LHCN-M2 (cell line): ENCODE results near the gene STRN3. TPM values are rescaled to one million over a fixed set of nuclear protein-coding genes. Genes with fewer than 3 reads are reported as not detected.
"Not testable (repeated sequence)": the region's sequence is repeated elsewhere in the genome, so short reads cannot be mapped to it uniquely, and the experiment has no call there.

Experiments
- DNase-seq: peaks from one replicate; pipeline ENCODE4 v3.0.0-alpha.2; 2012; ENCODE audit warnings: low read depth
- total RNA-seq: library from RNA; depleted of rRNA; stranded (reverse); fragments of >200 nt; gene quantifications from 2 replicates; pipeline ENCODE4 v1.2.3, GENCODE V29; 2014

The STRN3 gene
- total RNA-seq, 1 experiment from 2014 or later = 39.0 TPM

DNA sequence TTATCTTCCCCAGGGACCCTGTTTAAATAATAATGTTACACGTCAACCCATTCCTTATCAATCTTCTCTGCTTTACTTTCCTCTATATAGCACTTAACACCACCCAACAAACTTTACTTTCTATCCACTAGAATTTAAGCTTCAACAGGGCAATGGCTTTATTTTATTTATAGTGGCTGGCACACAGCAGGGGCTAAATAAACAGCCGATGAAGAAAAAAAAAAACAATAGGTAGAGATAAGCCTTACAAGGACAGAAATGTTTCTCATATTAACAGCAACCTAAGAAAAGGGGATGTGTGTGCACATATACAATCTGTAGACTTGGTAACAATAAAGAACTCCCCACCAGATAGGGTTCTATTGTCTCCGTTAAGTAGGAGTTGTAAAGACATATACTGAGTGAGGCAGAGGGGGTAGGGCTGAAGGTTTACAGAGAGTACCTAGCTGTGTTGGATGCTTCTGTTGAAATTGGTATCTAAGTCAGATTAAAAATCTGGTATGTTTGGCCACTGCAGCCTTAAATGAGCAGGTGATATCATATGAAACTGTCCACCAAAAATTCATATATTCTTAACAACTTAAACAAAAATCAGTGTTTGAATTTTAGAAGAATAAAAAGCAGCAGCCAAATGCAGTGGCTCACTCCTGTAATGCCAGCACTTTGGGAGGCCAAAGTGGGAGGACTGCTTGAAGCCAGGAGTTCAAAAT is 25.4 kb downstream of the STRN3 start:
- DNase-seq = no peak

DNA sequence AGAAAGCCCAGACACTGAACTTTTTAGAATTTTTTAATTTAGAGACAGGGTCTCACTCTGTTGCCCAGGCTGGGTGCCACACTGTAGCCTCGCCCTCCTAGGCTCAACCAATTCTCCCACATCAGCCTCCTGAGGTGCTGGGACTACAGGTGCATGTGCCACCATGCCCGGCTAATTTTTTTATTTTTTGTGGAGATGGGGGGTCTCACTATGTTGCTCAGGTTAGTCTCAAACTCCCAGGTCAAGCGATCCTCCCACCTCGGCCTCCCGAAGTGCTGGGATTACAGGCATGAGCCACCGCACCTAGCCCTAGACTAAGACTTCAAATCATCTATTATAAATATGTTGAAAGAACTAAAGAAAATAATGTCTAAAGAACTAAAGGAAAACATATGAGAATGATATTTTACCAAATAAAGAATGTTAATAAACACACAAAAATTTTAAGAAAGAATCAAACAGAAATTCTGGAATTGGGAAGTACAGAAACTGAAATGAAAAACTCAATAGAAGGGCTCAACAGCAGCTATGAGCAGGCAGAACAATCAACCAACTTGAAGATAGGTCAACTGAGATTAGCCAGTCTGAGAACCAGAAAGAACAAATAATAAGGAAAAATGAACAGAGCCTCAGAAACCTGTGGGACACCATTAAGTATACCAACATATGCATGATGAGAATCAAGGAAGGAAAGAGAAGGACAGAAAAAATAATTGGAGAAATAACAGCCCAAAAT is 27.0 kb downstream of the STRN3 start:
- no peak for DNase-seq

DNA sequence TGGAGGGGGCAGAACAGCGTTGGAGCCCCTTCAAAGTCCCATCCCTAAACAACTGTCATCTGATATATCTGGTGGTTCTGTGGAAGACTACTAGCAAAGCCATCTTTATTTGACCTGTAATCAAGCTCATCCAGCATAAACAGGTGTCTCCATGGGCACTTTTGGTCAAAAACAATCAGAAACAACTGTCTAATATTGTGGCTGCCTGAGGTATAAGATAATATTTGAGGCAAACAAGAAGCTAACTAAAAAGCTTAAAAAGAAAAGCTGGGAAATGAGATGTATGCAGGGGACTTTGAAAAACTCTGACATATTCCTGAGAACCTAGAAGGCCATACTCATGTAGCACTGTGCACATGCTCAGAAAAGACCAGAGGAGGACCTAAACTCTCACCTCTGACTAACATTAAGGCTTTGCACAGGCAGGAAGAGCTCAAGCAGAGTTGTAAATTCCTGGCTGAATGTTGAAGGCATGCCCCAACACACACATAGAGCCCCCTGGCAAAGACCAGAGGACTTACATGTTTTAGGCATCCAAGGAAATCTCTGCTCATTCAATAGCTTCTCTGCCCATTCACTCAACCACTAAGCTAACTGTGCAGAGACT is 28.0 kb downstream of the STRN3 start:
- DNase-seq = no peak

DNA sequence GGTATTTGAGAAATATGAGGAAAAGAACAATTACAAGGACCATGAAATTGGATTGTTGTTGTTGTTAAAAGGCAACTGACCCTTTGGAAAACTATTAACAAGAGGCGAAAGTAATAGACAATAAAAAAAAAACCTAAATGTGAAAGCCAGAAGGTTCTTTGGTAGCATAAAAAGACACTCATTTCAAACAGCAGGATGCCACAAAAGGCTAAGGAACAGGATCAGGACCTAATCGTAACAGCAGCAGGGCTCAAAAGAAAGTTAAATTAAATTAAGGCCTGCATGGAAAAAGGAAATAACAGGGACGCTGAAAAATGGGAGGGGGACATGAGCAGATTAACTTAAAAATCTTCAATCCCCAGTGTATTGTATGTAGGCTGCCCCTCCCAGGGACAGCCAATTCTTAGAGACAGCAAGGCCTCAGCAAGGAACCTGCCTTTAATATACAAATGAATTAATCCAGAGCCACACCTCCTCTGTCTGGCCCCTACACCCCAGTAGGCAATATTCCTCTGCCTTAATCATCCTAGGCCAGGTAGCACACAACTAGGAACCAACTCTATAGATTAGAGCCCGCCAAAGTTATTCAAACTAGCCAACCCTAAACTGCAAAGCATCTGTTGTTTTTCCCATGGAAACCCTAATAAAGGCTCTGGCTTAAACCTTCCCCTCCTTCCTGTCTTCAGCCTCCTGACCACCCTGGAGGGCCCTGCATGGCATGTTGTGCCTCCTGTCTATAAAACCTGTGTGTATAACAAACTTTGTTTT is 29.1 kb downstream of the STRN3 start:
- no peak for DNase-seq

DNA sequence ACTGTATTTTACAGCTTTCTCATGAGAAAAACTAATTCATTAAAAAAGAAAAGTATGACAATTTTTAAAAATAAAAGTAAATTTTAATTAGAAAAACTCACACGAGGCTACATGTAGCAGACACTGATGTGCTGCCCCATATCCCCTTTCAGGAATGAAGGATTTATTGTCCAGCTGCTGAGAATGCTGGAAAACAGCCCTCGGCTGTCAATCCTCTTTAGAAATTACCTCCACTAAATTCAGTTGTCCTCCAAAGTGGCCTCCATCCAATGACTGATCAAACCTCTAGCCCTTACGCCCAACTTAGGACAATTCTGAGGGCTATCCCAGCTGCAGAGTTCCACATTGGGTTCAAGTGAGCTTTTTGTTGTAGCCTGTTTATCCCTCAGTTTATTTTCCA is 30.5 kb downstream of the STRN3 start:
- peak; percentile 22 for DNase-seq

DNA sequence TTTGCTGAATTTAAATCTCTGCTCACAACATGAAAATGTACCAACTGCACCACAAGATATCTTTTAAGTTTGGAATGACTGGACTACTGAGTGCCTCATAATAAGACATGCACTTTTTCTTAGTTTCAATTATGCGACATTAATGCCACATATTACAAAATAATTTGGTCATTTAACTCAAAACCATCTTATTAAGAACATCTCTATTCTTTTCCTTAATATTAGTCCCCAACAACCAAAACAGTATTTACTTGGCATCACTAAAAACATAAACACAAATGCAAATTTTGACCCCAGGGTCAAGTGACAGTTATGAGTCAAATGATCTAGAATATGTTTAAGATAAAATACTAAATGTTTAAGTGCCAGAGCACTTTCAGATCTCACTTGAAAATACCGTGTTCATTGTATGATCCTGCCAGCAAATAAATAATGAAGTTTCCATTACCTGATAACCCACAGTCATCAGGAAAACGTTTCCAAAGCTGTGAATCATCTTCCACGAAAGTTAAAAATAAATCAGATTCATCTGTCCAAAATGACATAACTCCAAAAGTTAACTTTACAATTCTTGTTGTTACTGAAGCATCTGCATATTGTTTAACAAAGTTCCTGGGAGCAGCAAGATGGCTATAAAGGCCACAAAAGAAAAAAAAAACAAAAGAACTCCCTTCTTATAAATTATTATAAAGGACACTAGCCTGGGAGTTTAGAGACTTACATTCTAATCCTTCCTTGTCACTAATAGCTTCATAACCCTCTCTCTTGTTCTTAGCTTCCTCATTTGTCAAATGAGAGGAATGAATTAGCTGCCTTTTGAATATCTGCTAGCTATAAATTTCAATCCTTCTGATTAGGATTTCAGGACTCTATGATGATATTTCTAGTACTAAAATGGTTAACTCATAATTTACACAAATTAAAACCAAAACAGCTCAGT is 31.2 kb downstream of the STRN3 start:
- DNase-seq = peak; percentile 53

DNA sequence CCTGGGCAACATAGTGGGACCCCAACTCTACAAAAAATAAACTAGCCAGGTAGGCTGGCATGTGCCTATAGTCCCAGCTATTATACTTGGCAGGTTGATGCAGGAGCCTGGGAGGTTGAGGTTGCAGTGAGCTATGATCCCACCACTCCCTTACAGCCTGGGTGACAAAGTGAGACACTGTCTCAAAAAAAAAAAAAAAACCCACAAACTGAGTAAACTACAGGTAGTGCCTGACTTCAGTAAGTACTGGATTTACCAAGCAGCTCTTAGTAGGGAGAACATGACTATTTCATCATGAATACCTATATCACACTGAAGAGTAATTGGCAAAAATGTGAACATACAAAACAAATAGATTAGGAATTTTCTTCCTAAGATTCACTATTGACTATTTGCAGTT is 33.1 kb downstream of the STRN3 start:
- no peak for DNase-seq

DNA sequence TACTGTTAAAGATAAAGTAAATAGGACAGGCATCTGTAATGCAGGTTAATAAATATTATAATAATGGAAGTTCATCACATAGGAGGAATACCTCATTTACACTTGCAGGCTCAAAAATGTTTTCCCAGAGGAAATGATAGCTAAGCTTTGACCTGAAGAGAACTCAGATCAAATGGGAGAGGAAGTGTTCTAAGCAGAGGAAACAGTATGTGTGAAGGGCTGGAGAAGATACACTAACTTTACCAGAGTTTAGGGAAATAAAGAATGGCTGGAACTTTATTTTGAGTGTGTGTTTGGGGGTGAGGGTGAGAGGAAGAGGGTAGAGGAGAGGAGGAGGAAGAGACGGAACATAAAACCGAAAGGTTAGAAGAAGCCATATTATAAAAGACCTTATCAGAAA is 34.8 kb downstream of the STRN3 start:
- DNase-seq = no peak

DNA sequence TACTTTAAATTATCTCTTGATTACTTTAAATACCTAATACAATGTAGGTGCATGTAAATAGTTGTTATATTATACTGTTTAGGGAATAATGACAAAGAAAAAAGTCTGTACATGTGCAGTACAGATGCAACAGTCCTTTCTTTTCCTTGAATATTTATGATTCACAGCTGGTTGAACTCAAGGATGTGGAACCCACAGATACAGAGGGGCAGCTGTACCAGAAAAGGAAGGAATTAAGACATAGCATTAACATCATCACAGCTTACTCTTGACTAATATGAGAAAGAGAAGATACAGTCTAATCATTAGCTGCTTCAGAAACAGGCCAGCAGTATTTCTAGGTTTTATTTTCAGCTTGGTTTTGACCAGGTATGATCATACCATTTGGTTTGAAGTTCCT is 35.4 kb downstream of the STRN3 start:
- DNase-seq = peak; percentile 39

DNA sequence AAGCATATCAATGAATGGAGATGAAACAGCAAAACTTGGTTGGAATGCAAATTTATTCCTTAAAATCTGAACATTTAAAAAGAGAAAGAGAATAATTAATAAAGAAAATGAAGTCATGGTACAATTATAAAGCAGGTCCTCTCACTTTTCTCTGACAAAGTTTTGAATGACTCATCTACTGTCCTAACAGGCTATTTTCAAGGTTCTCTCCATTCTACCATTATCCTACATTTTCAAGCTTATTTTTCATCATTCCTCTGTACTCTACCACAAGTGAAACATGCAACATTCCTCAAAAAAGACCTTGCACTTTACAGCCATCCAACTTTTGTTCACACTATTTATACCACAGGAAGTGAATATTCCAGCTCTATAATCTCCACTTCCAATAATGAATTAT is 37.7 kb downstream of the STRN3 start:
- peak; percentile 31 for DNase-seq

DNA sequence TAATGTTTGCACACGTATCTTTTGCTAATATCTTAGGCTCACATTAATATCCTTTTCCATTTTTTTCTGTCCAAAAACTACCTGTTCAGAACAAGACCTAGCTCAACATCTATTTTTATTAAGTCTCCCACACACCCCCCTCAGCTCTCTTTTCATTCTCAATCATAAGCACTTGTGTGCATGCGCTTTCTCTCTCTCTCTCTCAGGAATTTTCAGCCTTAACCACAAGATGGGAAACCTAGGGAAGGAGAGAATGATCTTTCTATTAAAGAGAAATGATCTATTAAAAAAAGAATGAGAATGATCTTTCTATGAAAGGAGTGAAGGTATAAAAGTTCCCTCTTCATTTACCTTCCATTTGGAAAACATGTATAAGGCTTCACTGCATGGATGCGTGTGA is 40.4 kb downstream of the STRN3 start:
- no peak for DNase-seq

DNA sequence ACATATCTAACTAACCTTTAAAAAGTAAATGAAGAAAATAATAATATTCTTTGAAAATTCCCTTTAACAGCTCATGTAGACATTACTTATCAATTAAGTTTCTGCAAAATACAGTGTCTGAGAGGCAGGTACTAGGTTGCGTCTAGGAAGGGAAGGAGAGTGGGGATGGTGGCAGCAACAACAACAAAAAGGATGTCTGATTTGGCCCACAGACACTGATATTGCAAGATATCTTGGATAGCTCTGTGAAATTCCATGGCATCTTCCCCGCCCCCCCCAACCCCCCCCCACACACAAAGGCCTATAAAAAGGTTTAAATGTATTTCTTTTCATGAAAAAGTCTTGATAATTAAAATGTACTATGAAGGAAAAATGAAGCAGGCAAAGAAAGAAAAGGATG is 42.3 kb downstream of the STRN3 start:
- DNase-seq = no peak

DNA sequence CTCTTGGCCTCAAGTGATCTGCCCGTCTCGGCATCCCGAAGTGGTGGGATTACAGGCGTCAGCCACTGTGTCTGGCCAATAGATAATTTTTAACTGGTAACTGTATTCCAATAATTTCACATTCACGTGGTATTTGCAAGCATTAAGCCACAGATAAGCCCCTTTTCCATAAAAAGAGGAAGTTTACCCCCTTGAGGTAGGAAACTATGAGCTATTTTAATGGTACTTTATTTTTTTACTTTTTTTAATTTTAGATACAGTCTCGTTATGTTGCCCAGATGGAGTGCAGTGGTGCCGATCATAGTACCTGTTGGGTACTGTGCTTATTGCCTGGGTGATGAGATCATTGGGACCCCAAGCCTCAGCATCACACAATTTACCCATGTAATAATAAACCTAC is 43.6 kb downstream of the STRN3 start:
- DNase-seq = no peak

DNA sequence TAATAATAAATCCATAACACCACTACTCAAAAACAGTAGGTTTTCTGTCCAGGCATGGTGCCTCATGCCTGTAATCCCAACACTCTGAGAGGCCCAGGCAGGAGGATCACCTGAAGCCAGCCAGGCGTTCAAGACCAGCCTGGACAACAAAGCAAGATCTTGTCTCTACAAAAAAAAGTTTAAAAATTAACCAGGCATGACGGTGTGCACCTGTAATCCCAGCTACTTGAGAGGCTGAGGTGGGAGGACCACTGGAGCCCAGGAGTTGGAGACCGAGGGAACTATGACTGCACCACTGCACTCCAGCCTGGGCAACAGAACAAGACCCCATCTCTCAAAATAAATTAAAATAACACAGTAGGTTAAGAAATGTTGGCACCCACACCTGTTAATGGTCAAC is 45.2 kb downstream of the STRN3 start:
- DNase-seq = no peak

DNA sequence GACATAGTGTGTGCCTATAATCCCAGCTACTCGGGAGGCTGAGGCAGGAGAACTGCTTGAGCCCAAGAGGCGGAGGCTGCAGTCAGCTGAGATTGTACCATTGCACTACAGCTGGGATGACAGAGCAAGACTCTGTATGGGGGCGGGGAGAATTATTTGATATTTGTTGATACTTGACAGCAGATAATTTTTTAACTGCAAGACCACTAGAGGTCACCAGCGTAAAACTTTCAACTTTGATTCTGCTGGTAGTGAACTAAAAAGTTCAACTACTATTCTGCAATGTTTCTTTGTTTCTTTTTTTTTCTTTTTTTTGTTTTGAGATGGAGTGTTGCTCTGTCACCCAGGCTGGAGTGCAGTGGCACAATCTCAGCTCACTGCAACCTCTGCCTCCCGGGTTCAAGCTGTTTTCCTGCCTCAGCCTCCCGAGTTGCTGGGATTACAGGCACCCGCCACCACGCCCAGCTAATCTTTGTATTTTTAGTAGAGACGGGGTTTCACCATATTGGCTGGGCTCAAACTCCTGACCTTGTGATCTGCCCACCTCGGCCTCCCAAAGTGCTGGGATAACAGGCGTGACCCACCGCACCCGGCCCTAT is 46.0 kb downstream of the STRN3 start:
- DNase-seq = peak; percentile 84

DNA sequence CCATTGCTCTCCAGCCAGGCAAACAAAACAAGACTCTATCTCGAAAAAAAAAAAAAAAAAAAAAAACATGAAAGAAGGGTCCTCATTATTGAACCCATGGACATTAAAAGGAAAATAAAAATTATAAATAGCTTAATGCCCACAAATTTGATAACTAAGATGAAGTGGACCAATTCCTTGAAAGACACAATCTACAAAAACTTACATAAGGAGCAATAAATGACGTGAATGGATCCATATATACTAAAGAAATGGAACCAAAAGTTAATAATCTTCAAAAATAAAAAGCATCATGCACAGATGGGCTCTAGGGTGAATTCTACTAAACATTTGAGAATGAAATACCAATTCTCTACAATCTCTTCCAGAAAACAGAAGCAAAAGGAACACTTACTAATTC is 48.4 kb downstream of the STRN3 start:
- no peak for DNase-seq

DNA sequence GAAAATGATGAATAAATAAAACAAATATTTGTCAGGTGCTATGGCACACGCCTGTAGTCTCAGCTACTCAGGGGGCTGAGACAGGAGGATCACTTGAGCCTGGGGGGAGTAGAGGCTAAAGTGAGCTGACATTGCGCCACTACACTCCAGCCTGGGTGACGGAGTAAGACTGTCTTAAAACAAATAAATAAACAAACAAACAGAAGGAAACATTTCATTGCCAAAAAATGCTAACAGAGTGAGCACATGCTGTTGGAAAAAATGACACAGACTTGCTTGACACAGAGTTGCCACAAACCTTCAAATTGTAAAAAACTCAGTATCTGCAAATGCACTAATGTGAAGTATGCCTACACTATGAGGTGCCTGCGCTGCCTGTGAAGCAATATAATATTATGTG is 51.6 kb downstream of the STRN3 start:
- DNase-seq = peak; percentile 50

DNA sequence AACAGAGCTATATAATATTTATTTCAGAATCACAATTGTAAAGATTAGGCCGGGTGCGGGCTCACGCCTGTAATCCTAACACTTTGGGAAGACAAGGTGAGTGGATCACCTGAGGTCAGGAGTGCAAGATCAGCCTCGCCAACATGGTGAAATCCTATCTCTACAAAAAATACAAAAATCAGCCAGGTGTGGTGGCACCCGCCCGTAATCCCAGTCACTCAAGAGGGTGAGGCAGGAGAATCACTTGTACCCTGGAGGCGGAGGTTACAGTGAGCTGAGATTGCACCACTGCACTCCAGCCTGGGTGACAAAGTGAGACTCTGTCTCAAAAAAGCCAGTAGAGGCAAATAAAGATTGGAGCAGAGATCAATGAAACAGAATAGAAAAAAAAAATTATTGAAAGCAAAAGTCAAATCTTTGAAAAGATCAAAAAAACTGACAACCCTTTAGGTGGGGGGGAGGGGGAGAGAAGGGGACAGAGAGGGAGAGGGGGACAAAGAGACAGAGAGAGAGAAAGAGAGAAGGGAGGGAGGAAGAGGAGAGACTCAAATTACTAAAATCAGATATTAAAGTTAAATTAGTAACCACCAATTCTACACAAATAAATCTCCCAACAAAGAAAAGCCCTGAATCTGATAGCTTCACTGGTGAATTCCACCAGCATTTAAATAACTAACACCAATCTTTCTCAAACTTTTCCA is 53.1 kb downstream of the STRN3 start:
- DNase-seq = no peak

DNA sequence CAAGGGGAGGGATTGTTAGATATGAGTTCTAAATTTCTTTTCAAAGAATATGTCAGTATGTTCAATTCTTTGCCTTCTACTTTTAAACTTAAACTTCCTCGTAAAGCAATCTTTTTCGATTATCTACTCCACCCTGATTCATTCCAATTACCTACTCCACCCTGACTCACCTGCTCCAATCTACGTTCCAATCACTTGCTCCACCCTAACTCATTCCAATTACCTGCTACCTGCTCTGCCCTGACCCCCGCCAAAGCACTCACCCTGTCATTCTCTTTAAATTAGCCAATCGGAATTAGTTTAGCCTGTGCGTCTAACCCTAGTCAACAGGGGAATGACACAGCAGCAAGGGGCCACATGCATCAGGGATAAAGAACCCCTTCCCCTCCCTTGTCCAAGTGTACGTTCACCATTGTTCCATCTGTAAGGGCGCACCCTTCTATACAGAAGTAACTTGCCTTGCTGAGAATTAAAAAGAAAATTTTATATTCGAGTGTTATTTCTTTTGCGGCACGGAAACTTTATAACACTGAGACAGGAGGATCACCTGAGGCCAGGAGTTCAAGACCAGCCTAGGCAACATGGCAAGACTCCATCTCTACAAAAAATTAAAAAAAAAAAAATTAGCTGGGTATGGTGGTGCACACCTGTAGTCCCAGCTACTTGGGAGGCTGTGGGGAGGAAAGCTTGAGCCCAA is 54.0 kb downstream of the STRN3 start:
- not testable (repeated sequence) for DNase-seq
